Measurements from ENCODE around the gene C8G. TPM values are rescaled to one million over a fixed set of nuclear protein-coding genes. Genes with fewer than 3 reads are reported as not detected.

C8G gene
- total RNA-seq, 6 experiments from 2014 or later = 248 to 755 (median 453) TPM

- no peak overlapping the region for H3K27ac ChIP-seq
- no peaks in the 10 kb centered on the region for H3K27me3 ChIP-seq
- no peaks in the 10 kb centered on the region for H3K9me3 ChIP-seq
- no CpG with 5 or more reads among the region's 54 CpGs for WGBS (ENCODE audit: insufficient coverage, low coverage, low lambda C conversion rate, missing lambda C conversion rate)
- no peak overlapping the region for H3K4me3 ChIP-seq
- ATAC-seq = no peak
- H3K4me1 ChIP-seq = peaks cover 0 to 14% (median 5%) of the 10 kb centered on the region in 4 donors
- intact Hi-C loops (cut with DNase I) = no loop called here
- TF ChIP-seq CTCF (IDR thresholded peaks at IDR 0.05) (no peak), POLR2A (IDR thresholded peaks at IDR 0.05) (no peak)
- DNase-seq = no peak
- no peaks in the 10 kb centered on the region for H3K36me3 ChIP-seq
Observed at GRCh38 chr9:136994180-136994887, 49.3 kb downstream of the C8G start.

- Histone ChIP-seq H3K27me3 (no peaks in the 10 kb centered on the region), H3K27ac (no peak overlapping the region), H3K4me1 (peaks cover 0 to 14% (median 5%) of the 10 kb centered on the region in 4 donors), H3K9me3 (no peaks in the 10 kb centered on the region), H3K4me3 (no peak overlapping the region), H3K36me3 (no peaks in the 10 kb centered on the region)
- TF ChIP-seq POLR2A (IDR thresholded peaks at IDR 0.05) (no peak), CTCF (IDR thresholded peaks at IDR 0.05) (no peak)
- no peak for ATAC-seq
- 52% methylated on average over 8 of the region's 40 CpGs for WGBS (ENCODE audit: insufficient coverage, low coverage, low lambda C conversion rate, missing lambda C conversion rate)
- no peak for DNase-seq
- intact Hi-C loops (cut with DNase I) = no loop called here
Observed at GRCh38 chr9:136994888-136995230, 49.8 kb downstream of the C8G start.

GRCh38 chr9:136995362-136995761, 50.3 kb downstream of the C8G start:
- Histone ChIP-seq H3K4me1 (peaks cover 0 to 14% (median 5%) of the 10 kb centered on the region in 4 donors), H3K27ac (no peak overlapping the region)
- 36% methylated on average over 5 of the region's 30 CpGs for WGBS (ENCODE audit: insufficient coverage, low coverage, low lambda C conversion rate, missing lambda C conversion rate)

GRCh38 chr9:136995772-136996311, 50.8 kb downstream of the C8G start:
- peaks cover 0 to 14% (median 5%) of the 10 kb centered on the region in 4 donors for H3K4me1 ChIP-seq
- no peaks in the 10 kb centered on the region for H3K27me3 ChIP-seq
- no peaks in the 10 kb centered on the region for H3K36me3 ChIP-seq
- no peak overlapping the region for H3K27ac ChIP-seq
- intact Hi-C loops (cut with DNase I) = no loop called here
- H3K9me3 ChIP-seq = no peaks in the 10 kb centered on the region
- no peak overlapping the region for H3K4me3 ChIP-seq
- ATAC-seq (no peak), DNase-seq (no peak)
- WGBS (ENCODE audit: insufficient coverage, low coverage, low lambda C conversion rate, missing lambda C conversion rate) = no CpG with 5 or more reads among the region's 12 CpGs
- TF ChIP-seq POLR2A (IDR thresholded peaks at IDR 0.05) = no peak
- TF ChIP-seq CTCF (IDR thresholded peaks at IDR 0.05) = no peak

More at GRCh38 chr9:136995362-136995761, 50.3 kb downstream of the C8G start:
- no peaks in the 10 kb centered on the region for H3K27me3 ChIP-seq
- TF ChIP-seq CTCF (IDR thresholded peaks at IDR 0.05) = no peak
- TF ChIP-seq POLR2A (IDR thresholded peaks at IDR 0.05) = no peak
- no peaks in the 10 kb centered on the region for H3K36me3 ChIP-seq
- H3K9me3 ChIP-seq = no peaks in the 10 kb centered on the region
- ATAC-seq (no peak), DNase-seq (no peak)
- intact Hi-C loops (cut with DNase I) = no loop called here
- H3K4me3 ChIP-seq = no peak overlapping the region

Other genes with a start within 250 kb of the C8G start
- 1 to 10 TPM; 1.4 to 7.7 (median 5.1) TPM for gene DIPK1B, start 232.7 kb upstream of the C8G start, total RNA-seq
- gene LCN10, start 202.3 kb upstream of the C8G start, total RNA-seq = under 1 TPM in 4 of 6 experiments, not detected in 2; 0.23 to 0.81 (median 0.32) TPM
- gene LCN6, start 196.7 kb upstream of the C8G start, total RNA-seq = under 1 TPM in 2 of 6 experiments, not detected in 4; 0.26 to 0.63 TPM
- gene LCN8, start 187.0 kb upstream of the C8G start, total RNA-seq = not detected
- gene LCN15, start 180.7 kb upstream of the C8G start, total RNA-seq = not detected
- 100 to 1,000 TPM in 1 of 6 experiments, 10 to 100 TPM in 5; 46.5 to 105 (median 56.7) TPM for gene TMEM141, start 153.9 kb upstream of the C8G start, total RNA-seq
- gene CCDC183, start 148.9 kb upstream of the C8G start, total RNA-seq = 1 to 10 TPM in 2 of 6 experiments, under 1 TPM in 3, not detected in 1; 0.43 to 1.2 (median 0.74) TPM
- gene RABL6, start 137.3 kb upstream of the C8G start, total RNA-seq = 10 to 100 TPM in 4 of 6 experiments, 1 to 10 TPM in 2; 8.0 to 14.8 (median 12.4) TPM
- gene AJM1, start 102.8 kb upstream of the C8G start, total RNA-seq = 1 to 10 TPM; 1.7 to 2.8 (median 2.6) TPM
- 10 to 100 TPM; 30.5 to 66.6 (median 49.3) TPM for gene PHPT1, start 95.8 kb upstream of the C8G start, total RNA-seq
- 10 to 100 TPM in 4 of 6 experiments, 1 to 10 TPM in 2; 5.7 to 27.9 (median 22.5) TPM for gene MAMDC4, start 92.9 kb upstream of the C8G start, total RNA-seq
- 100 to 1,000 TPM; 216 to 486 (median 227) TPM for gene EDF1, start 78.9 kb upstream of the C8G start, total RNA-seq
- gene TRAF2, start 58.7 kb upstream of the C8G start, total RNA-seq = 1 to 10 TPM; 5.8 to 8.8 (median 7.1) TPM
- gene FBXW5, start 505 bp upstream of the C8G start, total RNA-seq = 100 to 1,000 TPM in 3 of 6 experiments, 10 to 100 TPM in 3; 84.0 to 290 (median 97.4) TPM
- gene LCN12, start 7.0 kb downstream of the C8G start, total RNA-seq = 10 to 100 TPM in 5 of 6 experiments, 1 to 10 TPM in 1; 2.7 to 36.4 (median 20.3) TPM
- 10 to 100 TPM in 2 of 6 experiments, 1 to 10 TPM in 4; 4.3 to 21.9 (median 6.0) TPM for gene PTGDS, start 32.3 kb downstream of the C8G start, total RNA-seq
- gene LCNL1, start 37.8 kb downstream of the C8G start, total RNA-seq = not detected
- 10 to 100 TPM; 13.8 to 34.5 (median 23.3) TPM for gene PAXX, start 47.2 kb downstream of the C8G start, total RNA-seq
- under 1 TPM in 2 of 6 experiments, not detected in 4; 0.37 to 0.51 TPM for gene CLIC3, start 51.3 kb downstream of the C8G start, total RNA-seq
- gene ABCA2, start 83.0 kb downstream of the C8G start, total RNA-seq = 10 to 100 TPM; 23.7 to 49.2 (median 34.2) TPM
- under 1 TPM in 2 of 6 experiments, not detected in 4; 0.12 to 0.13 TPM for gene FUT7, start 86.8 kb downstream of the C8G start, total RNA-seq
- gene NPDC1, start 100.9 kb downstream of the C8G start, total RNA-seq = 10 to 100 TPM in 5 of 6 experiments, 1 to 10 TPM in 1; 9.3 to 14.9 (median 12.2) TPM
- 1 to 10 TPM in 2 of 6 experiments, under 1 TPM in 4; 0.50 to 2.1 (median 0.80) TPM for gene ENTPD2, start 108.8 kb downstream of the C8G start, total RNA-seq
- under 1 TPM in 5 of 6 experiments, not detected in 1; 0.05 to 0.43 (median 0.22) TPM for gene SAPCD2, start 125.3 kb downstream of the C8G start, total RNA-seq
- 1 to 10 TPM; 1.3 to 4.9 (median 1.9) TPM for gene UAP1L1, start 132.3 kb downstream of the C8G start, total RNA-seq
- gene MAN1B1, start 141.7 kb downstream of the C8G start, total RNA-seq = 10 to 100 TPM; 24.0 to 39.1 (median 28.8) TPM
- 10 to 100 TPM; 62.2 to 86.2 (median 66.2) TPM for gene DPP7, start 169.5 kb downstream of the C8G start, total RNA-seq
- gene GRIN1, start 193.9 kb downstream of the C8G start, total RNA-seq = not detected
- gene LRRC26, start 224.8 kb downstream of the C8G start, total RNA-seq = under 1 TPM in 2 of 6 experiments, not detected in 4; 0.17 to 0.18 TPM
- gene TMEM210, start 226.8 kb downstream of the C8G start, total RNA-seq = not detected
- gene ANAPC2, start 243.3 kb downstream of the C8G start, total RNA-seq = 10 to 100 TPM; 16.1 to 36.5 (median 27.9) TPM
- 10 to 100 TPM; 21.5 to 53.3 (median 25.5) TPM for gene SSNA1, start 243.4 kb downstream of the C8G start, total RNA-seq

All from right lobe of liver (tissue), 6 donors.